Immature natural killer cell (primary cell): Measurements from ENCODE around the gene PKN1. TPM values are rescaled to one million over a fixed set of nuclear protein-coding genes. Genes with fewer than 3 reads are reported as not detected.
"Not testable (repeated sequence)": the region's sequence is repeated elsewhere in the genome, so short reads cannot be mapped to it uniquely, and the experiment has no call there.

Source experiments
- DNase-seq, 3 donors: peaks; one replicate each; pipeline ENCODE4 v3.0.0; 2022; ENCODE audit warnings: mixed read lengths in 1 of 3
- H3K27ac Mint-ChIP-seq, 6 donors: one replicate each; pipeline ENCODE4 v1.8.0; 2020; ENCODE audit warnings: mixed read lengths in 6 of 6, mild to moderate bottlenecking in 5 of 6, inconsistent platforms in 4 of 6, moderate library complexity in 3 of 6
- H3K27me3 Mint-ChIP-seq, 3 donors: one replicate each; pipeline ENCODE4 v1.8.0; 2020 to 2021; ENCODE audit warnings: low read depth in 3 of 3, mild to moderate bottlenecking in 3 of 3, mixed read lengths in 3 of 3, moderate library complexity in 3 of 3, inconsistent platforms in 1 of 3
- H3K36me3 Mint-ChIP-seq, 3 donors: one replicate each; pipeline ENCODE4 v1.8.0; 2020; ENCODE audit warnings: mixed read lengths in 3 of 3, inconsistent platforms in 2 of 3, mild to moderate bottlenecking in 2 of 3
- H3K4me1 Mint-ChIP-seq, 2 donors: one replicate each; pipeline ENCODE4 v1.8.0; 2020; ENCODE audit warnings: inconsistent platforms in 2 of 2, mild to moderate bottlenecking in 2 of 2, mixed read lengths in 2 of 2, moderate library complexity in 1 of 2
- H3K4me3 Mint-ChIP-seq, 5 donors: one replicate each; pipeline ENCODE4 v1.8.0; 2020; ENCODE audit warnings: mild to moderate bottlenecking in 5 of 5, mixed read lengths in 5 of 5, inconsistent platforms in 3 of 5, moderate library complexity in 3 of 5
- H3K9me3 Mint-ChIP-seq, 6 donors: one replicate each; pipeline ENCODE4 v1.8.0; 2020; ENCODE audit warnings: mild to moderate bottlenecking in 6 of 6, mixed read lengths in 6 of 6, inconsistent platforms in 4 of 6, moderate library complexity in 3 of 6
- polyA plus RNA-seq, 3 donors: library from polyadenylated mRNA; unstranded; fragments of 300-500 nt; fragmentation: Illumina TruSeq; gene quantifications; one replicate each; pipeline ENCODE4 v1.2.3, GENCODE V29; 2021

Gene PKN1
- polyA plus RNA-seq, 3 donors from 2014 or later: 74.3 to 94.6 (median 84.7) TPM

DNA sequence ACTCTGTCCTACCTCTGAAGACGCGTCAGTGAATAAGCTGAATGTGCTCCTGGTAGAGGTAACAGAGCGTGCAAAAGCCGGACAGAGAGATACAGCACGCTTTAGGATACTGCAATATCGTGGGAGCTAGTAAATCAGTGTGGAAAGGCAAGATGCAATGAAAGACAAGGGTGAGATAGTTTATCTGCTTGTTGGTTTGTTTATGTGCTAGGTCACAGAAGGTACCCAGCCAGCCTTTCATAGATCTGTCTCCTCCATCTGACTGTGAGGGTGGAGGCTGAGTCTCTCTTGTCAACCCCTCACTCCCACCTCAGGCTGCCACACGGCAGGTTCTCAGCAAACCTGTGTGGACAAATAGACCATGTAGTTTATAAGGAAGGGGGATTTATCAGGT is 63.7 kb downstream of the PKN1 start:
- H3K36me3 Mint-ChIP-seq: no peaks in the 10 kb centered on the region
- H3K9me3 Mint-ChIP-seq: no peaks in the 10 kb centered on the region
- peaks cover 0 to 4% (median 0%) of the 10 kb centered on the region in 3 donors for H3K27me3 Mint-ChIP-seq
- peaks cover 24 to 25% of the 10 kb centered on the region in 2 donors for H3K4me1 Mint-ChIP-seq
- peak overlapping the region; percentile 71 to 85 (median 81) for H3K4me3 Mint-ChIP-seq
- H3K27ac Mint-ChIP-seq: peak overlapping the region; percentile 65 to 90 (median 82)
- DNase-seq: no peak

DNA sequence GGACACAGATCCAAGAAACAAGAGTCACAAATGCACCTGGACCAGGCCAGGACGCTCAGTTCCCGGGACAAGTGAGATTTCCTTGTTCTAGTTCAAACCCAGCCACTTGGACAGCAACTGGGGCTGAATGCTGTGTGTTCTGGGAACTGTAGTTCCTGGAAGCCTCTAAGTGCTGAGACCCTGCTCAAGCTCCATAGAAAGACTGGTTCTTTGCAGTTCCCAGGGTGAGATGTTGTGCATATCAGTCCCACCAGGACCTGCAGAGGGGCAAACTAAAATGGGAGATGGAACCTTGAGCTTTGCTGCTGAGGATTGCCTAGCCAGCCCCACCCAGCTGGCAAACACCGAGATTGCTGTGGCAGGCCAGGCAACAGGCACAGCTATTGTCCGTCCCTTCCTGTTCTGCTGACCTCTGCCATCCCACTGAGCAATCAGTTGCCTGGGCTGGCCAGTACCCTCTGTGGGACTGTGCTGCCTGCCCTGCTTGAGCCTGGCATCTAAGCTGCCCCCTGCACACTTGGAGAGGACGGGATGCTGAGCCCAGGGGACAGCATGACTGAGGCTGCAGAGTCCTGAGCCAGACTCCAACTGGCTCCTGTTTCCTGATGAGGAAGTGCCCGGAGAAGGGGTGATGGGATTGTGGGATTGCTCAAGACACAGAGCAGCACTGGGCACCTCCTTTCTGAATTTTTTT is 64.3 kb downstream of the PKN1 start:
- H3K36me3 Mint-ChIP-seq: no peaks in the 10 kb centered on the region
- H3K27ac Mint-ChIP-seq: peak overlapping the region in 3 of 6 donors; percentile 24 to 90 (median 65)
- H3K9me3 Mint-ChIP-seq: no peaks in the 10 kb centered on the region
- H3K4me3 Mint-ChIP-seq: peak overlapping the region in 4 of 5 donors; percentile 71 to 85 (median 82)
- peaks cover 24 to 25% of the 10 kb centered on the region in 2 donors for H3K4me1 Mint-ChIP-seq
- peaks cover 0 to 4% (median 0%) of the 10 kb centered on the region in 3 donors for H3K27me3 Mint-ChIP-seq
- no peak for DNase-seq

DNA sequence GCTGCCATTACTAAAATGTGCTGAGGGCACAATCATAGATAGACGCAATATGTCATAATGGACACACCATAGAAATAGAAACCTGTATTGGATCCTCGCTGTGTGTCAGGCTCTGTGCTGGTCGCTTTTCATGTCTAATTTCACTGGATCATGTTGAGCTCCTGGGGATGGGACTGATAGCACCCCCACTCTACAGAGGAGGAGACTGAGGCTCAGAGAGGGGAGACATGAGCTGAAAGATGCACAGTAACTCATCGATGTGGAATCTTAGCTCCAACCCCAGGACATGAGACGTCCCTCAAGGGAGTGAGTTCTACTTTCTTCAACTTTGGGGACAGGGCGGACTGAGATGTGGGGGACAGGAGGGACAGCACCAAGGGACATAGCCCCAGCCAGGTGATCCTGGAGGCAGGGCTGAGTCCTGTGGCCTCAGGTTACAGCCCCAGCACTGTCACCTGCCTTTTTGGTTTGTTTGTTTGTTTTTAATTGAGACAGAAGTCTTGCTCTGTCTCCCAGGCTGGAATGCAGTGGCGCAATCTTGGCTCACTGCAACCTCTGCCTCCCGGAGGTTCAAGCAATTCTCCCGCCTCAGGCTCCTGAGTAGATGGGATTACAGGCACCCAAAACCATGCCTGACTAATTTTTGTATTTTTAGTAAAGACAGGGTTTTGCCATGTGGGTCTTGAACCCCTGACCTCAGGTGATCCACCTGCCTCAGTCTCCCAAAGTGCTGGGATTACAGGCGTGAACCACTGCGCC is 69.4 kb downstream of the PKN1 start:
- no peak overlapping the region for H3K27ac Mint-ChIP-seq
- DNase-seq: no peak
- H3K27me3 Mint-ChIP-seq: peaks cover 0 to 11% (median 3%) of the 10 kb centered on the region in 3 donors
- no peak overlapping the region for H3K4me3 Mint-ChIP-seq
- H3K36me3 Mint-ChIP-seq: no peaks in the 10 kb centered on the region
- H3K4me1 Mint-ChIP-seq: peaks cover 6 to 16% of the 10 kb centered on the region in 2 donors
- H3K9me3 Mint-ChIP-seq: no peaks in the 10 kb centered on the region

DNA sequence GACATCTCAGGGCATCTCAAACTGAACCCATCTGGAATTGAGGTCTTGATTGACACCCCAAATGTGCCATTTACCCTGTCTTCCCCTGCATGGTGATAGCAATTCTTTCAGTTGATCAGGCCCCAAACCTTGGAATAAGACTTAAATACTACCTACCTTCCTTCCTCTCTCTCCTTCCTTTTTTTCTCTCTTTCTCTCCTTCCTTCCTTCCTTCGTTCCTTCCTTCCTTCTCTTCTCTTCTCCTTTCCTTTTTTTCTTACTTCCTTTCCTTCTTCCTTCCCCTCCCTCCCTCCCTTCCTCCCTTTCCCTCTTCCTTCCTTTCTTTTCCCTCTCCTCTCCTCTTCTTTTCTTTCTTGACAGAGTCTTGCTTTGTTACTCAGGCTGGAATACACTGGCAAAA is 70.2 kb downstream of the PKN1 start:
- no peak for DNase-seq
- Mint-ChIP-seq H3K27me3 (peaks cover 0 to 11% (median 3%) of the 10 kb centered on the region in 3 donors), H3K36me3 (no peaks in the 10 kb centered on the region), H3K9me3 (no peaks in the 10 kb centered on the region), H3K4me3 (no peak overlapping the region), H3K4me1 (peaks cover 6 to 18% of the 10 kb centered on the region in 2 donors), H3K27ac (no peak overlapping the region)

DNA sequence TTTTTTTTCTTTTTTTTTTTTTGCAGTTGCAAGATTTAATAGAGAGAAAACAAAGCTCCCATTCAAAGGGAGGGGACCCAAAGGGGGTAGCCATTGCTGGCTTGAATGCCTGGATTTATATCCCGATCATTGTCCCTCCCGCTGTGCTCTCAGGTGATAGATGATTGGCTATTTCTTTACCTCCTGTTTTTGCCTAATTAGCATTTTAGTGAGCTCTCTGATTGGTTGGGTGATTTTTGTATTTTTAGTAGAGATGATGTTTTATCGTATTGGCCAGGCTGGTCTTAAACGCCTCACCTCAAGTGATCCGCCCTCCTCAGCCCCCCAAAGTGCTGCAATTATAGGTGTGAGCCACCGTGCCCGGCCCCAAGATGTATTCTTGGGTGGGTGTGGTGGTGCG is 71.5 kb downstream of the PKN1 start:
- DNase-seq: not testable (repeated sequence)

DNA sequence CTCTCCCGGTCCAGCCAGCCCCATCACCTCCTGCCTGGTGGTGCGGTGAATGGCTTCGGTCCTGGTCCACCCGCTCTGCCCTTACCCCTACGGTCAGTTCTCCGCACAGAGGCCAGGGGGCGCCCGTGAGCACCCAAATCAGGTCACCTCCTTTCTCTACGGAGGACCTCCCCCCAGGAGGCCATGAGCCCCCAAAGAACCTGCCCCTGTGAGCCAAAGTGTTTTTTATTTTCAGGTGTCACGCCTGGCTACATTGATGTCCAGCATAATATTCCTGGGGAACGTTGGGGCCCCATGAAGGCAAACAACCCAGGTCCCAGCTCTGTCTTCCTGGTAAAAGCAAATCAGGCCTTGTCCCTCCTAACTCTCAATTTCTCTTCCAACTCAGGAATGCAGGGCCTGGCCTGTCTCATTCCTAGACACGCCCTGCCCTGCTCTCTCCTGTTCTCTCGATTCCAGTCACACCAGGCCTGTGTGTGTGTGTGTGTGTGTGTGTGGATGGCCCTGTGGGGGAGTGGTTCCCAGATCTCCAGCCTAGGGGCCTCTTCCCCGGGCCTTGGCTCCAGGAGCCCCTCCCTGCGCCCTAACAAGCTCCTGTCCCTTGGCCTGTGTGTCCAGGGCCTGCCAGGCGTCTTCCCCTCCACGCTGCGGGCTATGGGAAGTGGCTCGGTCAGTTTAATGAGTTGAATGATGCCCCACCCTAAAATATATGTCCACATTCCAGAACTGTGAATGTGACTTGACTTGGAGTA is 72.6 kb downstream of the PKN1 start:
- no peaks in the 10 kb centered on the region for H3K36me3 Mint-ChIP-seq
- peak overlapping the region in 2 of 6 donors; percentile 71 for H3K27ac Mint-ChIP-seq
- peak; percentile 64 to 72 (median 66) for DNase-seq
- H3K27me3 Mint-ChIP-seq: peaks cover 0 to 11% (median 3%) of the 10 kb centered on the region in 3 donors
- peak overlapping the region in 2 of 5 donors; percentile 18 to 34 for H3K4me3 Mint-ChIP-seq
- no peaks in the 10 kb centered on the region for H3K9me3 Mint-ChIP-seq
- H3K4me1 Mint-ChIP-seq: peaks cover 6 to 18% of the 10 kb centered on the region in 2 donors

More for the DNA sequence above, 71.5 kb downstream of the PKN1 start:
- not testable (repeated sequence) for H3K27ac Mint-ChIP-seq, H3K36me3 Mint-ChIP-seq, H3K4me3 Mint-ChIP-seq, H3K9me3 Mint-ChIP-seq
- Mint-ChIP-seq H3K4me1 (peaks cover 6 to 18% of the 10 kb centered on the region in 2 donors), H3K27me3 (peaks cover 0 to 11% (median 3%) of the 10 kb centered on the region in 3 donors)

DNA sequence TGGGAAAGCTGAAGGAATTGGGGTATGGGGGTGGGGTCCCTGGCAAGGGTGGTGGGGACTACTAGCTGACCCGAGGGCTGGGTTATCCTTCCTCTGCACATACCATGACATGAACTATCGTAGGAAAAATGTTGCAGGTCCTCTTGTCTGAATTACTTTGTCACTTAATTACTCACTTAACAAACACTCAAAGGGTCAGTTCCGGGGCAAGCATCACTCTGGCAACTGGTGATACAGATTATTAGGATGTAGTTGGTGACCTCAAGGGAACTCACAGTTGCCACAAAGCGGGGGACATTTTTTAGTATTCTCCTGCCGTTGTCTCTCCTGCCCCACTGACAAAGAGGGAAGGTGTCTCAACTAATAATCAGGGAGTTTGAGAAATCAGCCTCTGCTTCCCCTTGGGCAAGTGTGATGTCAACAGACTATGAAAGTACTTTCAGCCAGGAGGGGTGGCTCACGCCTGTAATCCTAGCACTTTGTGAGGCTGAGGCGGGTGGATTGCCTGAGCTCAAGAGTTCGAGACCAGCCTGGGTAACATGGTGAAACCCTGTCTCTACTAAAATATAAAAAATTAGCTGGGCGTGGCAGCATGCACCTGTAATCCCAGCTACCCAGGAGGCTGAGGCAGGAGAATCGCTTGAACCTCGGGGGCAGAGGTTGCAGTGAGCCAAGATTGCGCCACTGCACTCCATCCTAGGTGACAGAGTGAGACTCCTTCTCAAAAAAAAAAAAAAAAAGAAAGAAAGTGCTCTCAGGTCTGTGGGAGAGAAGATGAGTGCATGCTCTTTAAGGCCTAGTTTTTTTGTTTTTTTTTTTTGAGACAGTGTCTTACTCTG is 74.8 kb downstream of the PKN1 start:
- peak overlapping the region in 1 of 5 donors; percentile 15 for H3K4me3 Mint-ChIP-seq
- H3K27ac Mint-ChIP-seq: peak overlapping the region in 1 of 6 donors; percentile 72
- H3K27me3 Mint-ChIP-seq: peaks cover 0 to 11% (median 3%) of the 10 kb centered on the region in 3 donors
- H3K4me1 Mint-ChIP-seq: peaks cover 6 to 18% of the 10 kb centered on the region in 2 donors
- no peaks in the 10 kb centered on the region for H3K9me3 Mint-ChIP-seq
- no peak for DNase-seq
- H3K36me3 Mint-ChIP-seq: no peaks in the 10 kb centered on the region

DNA sequence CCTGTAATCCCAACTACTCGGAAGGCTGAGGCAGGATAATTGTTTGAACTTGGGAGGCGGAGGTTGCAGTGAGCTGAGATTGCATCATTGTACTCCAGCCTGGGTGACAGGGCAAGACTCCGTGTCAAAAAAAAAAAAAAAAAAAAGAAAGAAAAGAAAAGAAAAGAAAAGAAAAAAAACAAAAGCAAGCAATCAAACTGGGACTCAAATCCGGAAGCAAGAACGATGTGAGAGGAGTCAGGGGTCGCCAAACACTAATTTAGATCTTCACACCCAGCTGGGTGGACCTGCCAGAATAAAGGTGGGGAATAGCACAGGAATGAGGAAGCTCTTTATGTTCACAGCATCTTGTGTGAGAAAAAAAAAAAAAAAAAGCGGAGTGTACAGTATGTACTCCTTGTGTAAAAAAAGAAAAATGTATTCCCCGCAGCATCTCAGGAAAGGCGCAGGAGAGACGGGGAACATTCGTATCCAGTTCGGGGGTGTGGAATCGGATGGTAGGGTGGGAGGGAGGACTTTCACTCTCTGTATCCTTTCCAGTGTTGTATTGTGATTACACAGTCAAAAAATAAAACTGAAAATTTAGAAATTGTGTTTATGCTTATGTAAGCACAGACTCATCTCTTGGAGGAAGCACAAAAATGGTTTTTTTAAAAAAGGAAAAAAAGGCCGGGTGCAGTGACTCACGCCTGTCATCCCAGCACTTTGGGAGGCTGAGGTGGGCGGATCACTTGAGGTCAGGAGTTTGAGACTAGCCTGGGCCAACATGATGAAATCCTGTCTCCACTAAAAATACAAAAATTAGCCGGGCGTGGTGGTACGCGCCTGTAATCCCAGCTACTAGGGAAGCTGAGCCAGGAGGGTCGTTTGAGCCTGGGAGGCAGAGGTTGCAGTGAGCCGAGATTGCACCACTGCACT is 77.5 kb downstream of the PKN1 start:
- H3K4me3 Mint-ChIP-seq: no peak overlapping the region
- H3K9me3 Mint-ChIP-seq: no peaks in the 10 kb centered on the region
- H3K27me3 Mint-ChIP-seq: peaks cover 2 to 4% (median 3%) of the 10 kb centered on the region in 3 donors
- H3K4me1 Mint-ChIP-seq: peaks cover 14 to 26% of the 10 kb centered on the region in 2 donors
- DNase-seq: no peak
- peaks cover 7 to 11% (median 11%) of the 10 kb centered on the region in 3 donors for H3K36me3 Mint-ChIP-seq
- H3K27ac Mint-ChIP-seq: no peak overlapping the region

DNA sequence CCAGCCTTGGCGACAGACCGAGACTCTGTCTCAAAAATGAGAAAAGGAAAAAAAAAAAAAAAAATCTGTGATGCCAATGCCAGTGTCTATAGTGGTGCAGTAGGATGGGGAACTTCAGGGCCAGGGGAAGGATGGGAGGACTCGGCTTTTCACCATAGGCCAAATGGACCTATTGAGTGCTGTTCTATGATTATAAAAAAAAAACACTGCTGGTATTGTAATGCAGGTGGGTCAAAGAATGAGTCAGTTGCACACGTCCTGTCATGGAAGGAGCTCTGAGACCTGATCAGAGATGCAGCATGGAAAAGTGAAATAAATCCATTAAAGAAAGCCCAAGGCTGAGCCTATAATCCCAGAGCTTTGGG is 78.1 kb downstream of the PKN1 start:
- Mint-ChIP-seq H3K4me1 (peaks cover 18 to 27% of the 10 kb centered on the region in 2 donors), H3K9me3 (no peaks in the 10 kb centered on the region), H3K36me3 (peaks cover 12 to 17% (median 13%) of the 10 kb centered on the region in 3 donors), H3K27me3 (peaks cover 2 to 5% (median 4%) of the 10 kb centered on the region in 3 donors), H3K4me3 (no peak overlapping the region), H3K27ac (no peak overlapping the region)
- no peak for DNase-seq

DNA sequence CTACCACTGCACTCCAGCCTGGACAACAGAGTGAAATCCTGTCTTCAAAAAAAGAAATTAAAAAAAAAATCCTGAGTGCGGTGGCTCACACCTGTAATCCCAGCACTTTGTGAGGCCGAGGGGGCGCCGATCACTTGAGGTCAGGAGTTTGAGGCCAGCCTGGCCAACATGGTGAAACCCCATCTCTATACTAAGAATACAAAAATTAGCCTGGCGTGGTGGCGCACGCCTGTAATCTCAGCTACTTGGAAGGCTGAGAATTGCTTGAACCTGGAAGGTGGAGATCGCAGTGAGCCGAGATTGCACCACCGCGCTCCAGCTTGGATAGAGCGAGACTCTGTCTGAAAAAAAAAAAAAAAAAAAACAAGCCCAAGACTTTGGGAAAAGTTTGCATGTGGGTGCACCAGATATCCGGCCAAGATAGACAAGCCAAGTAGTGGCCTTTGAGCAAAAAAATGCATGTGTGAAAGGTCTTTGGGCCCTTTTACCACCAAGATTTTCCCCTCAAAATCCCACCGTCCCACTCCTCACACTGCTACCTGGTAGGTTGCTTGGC is 79.4 kb downstream of the PKN1 start:
- no peak overlapping the region for H3K27ac Mint-ChIP-seq
- no peak overlapping the region for H3K4me3 Mint-ChIP-seq
- peaks cover 3 to 17% (median 14%) of the 10 kb centered on the region in 3 donors for H3K27me3 Mint-ChIP-seq
- H3K9me3 Mint-ChIP-seq: no peaks in the 10 kb centered on the region
- DNase-seq: no peak
- H3K36me3 Mint-ChIP-seq: peaks cover 17 to 24% (median 20%) of the 10 kb centered on the region in 3 donors
- H3K4me1 Mint-ChIP-seq: peaks cover 31 to 32% of the 10 kb centered on the region in 2 donors

DNA sequence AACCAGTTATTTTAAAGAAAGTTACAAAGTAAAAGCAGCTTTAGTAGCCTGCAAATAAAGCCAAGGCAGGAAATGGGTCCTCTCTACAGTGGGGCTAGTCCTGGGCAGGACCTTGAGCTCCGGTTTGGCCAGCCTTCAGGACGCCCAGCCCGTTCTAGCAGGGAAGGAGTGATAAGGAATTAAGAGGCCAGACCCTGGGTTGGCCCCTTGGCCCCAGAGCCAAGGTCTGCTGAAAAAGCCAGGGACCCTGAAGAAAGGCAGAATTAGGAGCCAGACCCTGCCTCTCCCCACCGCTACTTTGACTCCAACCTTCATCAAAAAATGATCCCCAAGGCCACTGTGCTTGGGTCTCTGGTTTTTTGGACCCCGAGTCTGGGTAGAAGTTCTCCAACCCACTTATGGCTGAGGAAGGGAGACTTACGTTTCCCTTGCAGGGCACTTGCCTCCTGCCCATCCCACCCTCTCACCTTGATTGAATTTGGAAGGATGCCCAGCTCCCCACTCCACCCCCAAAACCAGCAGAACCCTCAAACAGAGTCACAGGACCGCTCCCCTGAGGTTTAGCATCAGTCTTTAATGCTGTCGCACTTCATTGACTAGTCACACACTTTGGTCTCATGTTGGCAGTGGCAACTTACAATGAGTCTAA is 81.2 kb downstream of the PKN1 start:
- peak overlapping the region in 5 of 6 donors; percentile 28 to 72 (median 31) for H3K27ac Mint-ChIP-seq
- H3K4me1 Mint-ChIP-seq: peaks cover 35 to 41% of the 10 kb centered on the region in 2 donors
- DNase-seq: no peak
- peak overlapping the region in 1 of 5 donors; percentile 10 for H3K4me3 Mint-ChIP-seq
- peaks cover 0 to 2% (median 0%) of the 10 kb centered on the region in 6 donors for H3K9me3 Mint-ChIP-seq
- H3K27me3 Mint-ChIP-seq: peaks cover 11 to 23% (median 23%) of the 10 kb centered on the region in 3 donors
- peaks cover 17 to 24% (median 20%) of the 10 kb centered on the region in 3 donors for H3K36me3 Mint-ChIP-seq
